Upper lobe of left lung (tissue), 6 donors: ENCODE data around the gene CHMP2A. TPM values are rescaled to one million over a fixed set of nuclear protein-coding genes. Genes with fewer than 3 reads are reported as not detected.

Source experiments
- ATAC-seq, 2 donors: fragments of 200-7000 bp; cut with Tn5 transposase; one replicate each; pipeline ENCODE4 v1.9.1; 2022; ENCODE audit warnings: mild to moderate bottlenecking in 2 of 2, moderate library complexity in 2 of 2; ENCODE audit not compliant: low FRiP score in 2 of 2
- DNase-seq, 2 donors: peaks; one replicate each; pipeline ENCODE4 v3.0.0-alpha.2; 2019 to 2020
- H3K27ac ChIP-seq, 4 donors: fragments of 200-600 bp; sonication (generic); one replicate each; pipeline ENCODE4 v1.5.1; 2016 to 2019
- H3K27me3 ChIP-seq, 4 donors: fragments of 200-600 bp; sonication (generic); one replicate each; pipeline ENCODE4 v1.5.1; 2017 to 2019
- H3K36me3 ChIP-seq, 4 donors: fragments of 200-600 bp; sonication (generic); one replicate each; pipeline ENCODE4 v1.5.1; 2016 to 2019
- H3K4me1 ChIP-seq, 4 donors: fragments of 200-600 bp; sonication (generic); one replicate each; pipeline ENCODE4 v1.5.1; 2018 to 2019
- H3K4me3 ChIP-seq, 4 donors: fragments of 200-600 bp; sonication (generic); one replicate each; pipeline ENCODE4 v1.5.1; 2017 to 2019; ENCODE audit warnings: mild to moderate bottlenecking in 2 of 4, moderate library complexity in 1 of 4
- H3K9me3 ChIP-seq, 4 donors: fragments of 200-600 bp; sonication (generic); one replicate each; pipeline ENCODE4 v1.5.1; 2018 to 2019
- CTCF ChIP-seq, 6 experiments: fragments of 450-650 bp in 4 of 6; fragments of 200-600 bp in 2 of 6; sonication (generic) in 2 of 6; IDR thresholded peaks; one replicate each; pipeline ENCODE4 v1.5.1; 2016 to 2019; ENCODE audit warnings: antibody characterized with exemption in 6 of 6
- EP300 ChIP-seq, 4 donors: sonication (generic); formaldehyde crosslinking; IDR thresholded peaks; one replicate each; pipeline ENCODE4 v1.5.1; 2017; ENCODE audit warnings: antibody characterized with exemption in 4 of 4, control low read depth in 2 of 4
- POLR2A ChIP-seq, 4 donors: fragments of 450-650 bp; IDR thresholded peaks; one replicate each; pipeline ENCODE4 v1.5.1; 2016 to 2017; ENCODE audit warnings: antibody characterized with exemption in 4 of 4, mild to moderate bottlenecking in 2 of 4
- POLR2AphosphoS5 ChIP-seq, 2 donors: sonication (generic); formaldehyde crosslinking; IDR thresholded peaks; one replicate each; pipeline ENCODE4 v1.5.1; 2017; ENCODE audit warnings: antibody characterized with exemption in 2 of 2
- WGBS, 2 donors: methylation state at CpG; one replicate each; pipeline ENCODE4 v1.1.5; 2017 to 2018; 5-methylcytosine and 5-hydroxymethylcytosine counted together
- total RNA-seq, 6 donors: library from RNA; depleted of rRNA in 4 of 6; stranded (reverse); fragments of >200 nt in 4 of 6; gene quantifications; one replicate each; pipeline versions ENCODE4 v1.1.0 to v1.2.1, GENCODE V29; 2016 to 2021
- donor health status: DM: no; HTN: no; CAD: no; lungs with moderate emphysema.
- donor health status: DM: no; HTN: yes; CAD: no; lungs with severe emphysema.

The CHMP2A gene
- total RNA-seq, 6 donors from 2014 or later, result 75.4 to 162 (median 123) TPM

GRCh38 chr19:58555369-58555885, 522 bp upstream of the CHMP2A start:
- peak overlapping the region; percentile 0 to 91 (median 83) for H3K4me3 ChIP-seq
- H3K27ac ChIP-seq, result peak overlapping the region; percentile 92 to 100 (median 95)
- TF ChIP-seq CTCF (IDR thresholded peaks at IDR 0.05) (no peak), POLR2A (IDR thresholded peaks at IDR 0.05) (no peak), EP300 (IDR thresholded peaks at IDR 0.05) (no peak), POLR2AphosphoS5 (IDR thresholded peaks at IDR 0.05) (no peak)
- peaks cover 41 to 56% (median 45%) of the 10 kb centered on the region in 4 donors for H3K4me1 ChIP-seq
- H3K36me3 ChIP-seq, result peaks cover 26 to 50% (median 43%) of the 10 kb centered on the region in 4 donors
- WGBS, 2 donors, result 43 to 58% methylated on average over 3 to 4 of the region's 4 CpGs
- no peak for DNase-seq
- ATAC-seq, result no peak
- H3K27me3 ChIP-seq, result no peaks in the 10 kb centered on the region
- H3K9me3 ChIP-seq, result no peaks in the 10 kb centered on the region

- TF ChIP-seq POLR2A (IDR thresholded peaks at IDR 0.05), result no peak
- no peak for TF ChIP-seq CTCF (IDR thresholded peaks at IDR 0.05)
- no peak for TF ChIP-seq POLR2AphosphoS5 (IDR thresholded peaks at IDR 0.05)
- TF ChIP-seq EP300 (IDR thresholded peaks at IDR 0.05), result no peak
- WGBS, 2 donors, result 28 to 42% methylated on average over 18 of the region's 18 CpGs
- Histone ChIP-seq H3K4me1 (peaks cover 36 to 45% (median 37%) of the 10 kb centered on the region in 4 donors), H3K27me3 (no peaks in the 10 kb centered on the region), H3K27ac (peak overlapping the region; percentile 92 to 100 (median 95)), H3K9me3 (no peaks in the 10 kb centered on the region), H3K4me3 (peak overlapping the region; percentile 63 to 91 (median 83)), H3K36me3 (peaks cover 41 to 65% (median 57%) of the 10 kb centered on the region in 4 donors)
- DNase-seq (no peak), ATAC-seq (no peak)
Observed at GRCh38 chr19:58553799-58554493, 959 bp downstream of the CHMP2A start.

GRCh38 chr19:58552655-58553054, 2.2 kb downstream of the CHMP2A start:
- Histone ChIP-seq H3K4me3 (no peak overlapping the region), H3K9me3 (no peaks in the 10 kb centered on the region), H3K36me3 (peaks cover 54 to 77% (median 70%) of the 10 kb centered on the region in 4 donors), H3K27ac (no peak overlapping the region), H3K27me3 (no peaks in the 10 kb centered on the region), H3K4me1 (peaks cover 35 to 44% (median 36%) of the 10 kb centered on the region in 4 donors)
- ATAC-seq, result no peak
- TF ChIP-seq POLR2A (IDR thresholded peaks at IDR 0.05) (no peak), EP300 (IDR thresholded peaks at IDR 0.05) (no peak), CTCF (IDR thresholded peaks at IDR 0.05) (no peak), POLR2AphosphoS5 (IDR thresholded peaks at IDR 0.05) (no peak)
- DNase-seq, result no peak
- whole genome bisulfite sequencing, 2 donors, result 92 to 95% methylated on average over 2 of the region's 2 CpGs

- no peak overlapping the region for H3K27ac ChIP-seq
- TF ChIP-seq CTCF (IDR thresholded peaks at IDR 0.05), result no peak
- TF ChIP-seq EP300 (IDR thresholded peaks at IDR 0.05), result no peak
- TF ChIP-seq POLR2A (IDR thresholded peaks at IDR 0.05), result no peak
- no peak for TF ChIP-seq POLR2AphosphoS5 (IDR thresholded peaks at IDR 0.05)
- DNase-seq (no peak), ATAC-seq (no peak)
- no peaks in the 10 kb centered on the region for H3K27me3 ChIP-seq
- peaks cover 32 to 44% (median 34%) of the 10 kb centered on the region in 4 donors for H3K4me1 ChIP-seq
- H3K36me3 ChIP-seq, result peaks cover 53 to 84% (median 77%) of the 10 kb centered on the region in 4 donors
- H3K4me3 ChIP-seq, result no peak overlapping the region
- WGBS, 2 donors, result 93 to 94% methylated on average over 18 of the region's 18 CpGs
- no peaks in the 10 kb centered on the region for H3K9me3 ChIP-seq
Observed at GRCh38 chr19:58551577-58552471, 3.1 kb downstream of the CHMP2A start.
